Right lobe of liver (tissue), 6 donors: Measurements from ENCODE around the gene PXDN. TPM values are rescaled to one million over a fixed set of nuclear protein-coding genes. Genes with fewer than 3 reads are reported as not detected.

Source experiments
- ATAC-seq, 4 donors: fragments of 200-7000 bp; cut with Tn5 transposase; one replicate each; pipeline ENCODE4 v1.9.1; 2020; ENCODE audit warnings: mild to moderate bottlenecking in 4 of 4, moderate library complexity in 4 of 4
- DNase-seq, 3 donors: peaks; one replicate each; pipeline ENCODE4 v3.0.0-alpha.2; 2020
- H3K27ac ChIP-seq, 3 donors: fragments of 200-600 bp; one replicate each; pipeline ENCODE4 v1.8.0; 2022
- H3K27me3 ChIP-seq, 2 donors: fragments of 200-600 bp; one replicate each; pipeline ENCODE4 v1.8.0; 2022
- H3K36me3 ChIP-seq, 4 donors: fragments of 200-600 bp; sonication (generic) in 1 of 4; one replicate each; pipeline versions ENCODE4 v1.5.1 to v1.8.0; 2017 to 2022; ENCODE audit warnings: control low read depth in 1 of 4
- H3K4me1 ChIP-seq, 4 donors: fragments of 200-600 bp; sonication (generic) in 1 of 4; one replicate each; pipeline versions ENCODE4 v1.5.1 to v1.8.0; 2017 to 2022; ENCODE audit warnings: control low read depth in 1 of 4
- H3K4me3 ChIP-seq, 3 donors: fragments of 200-600 bp; one replicate each; pipeline ENCODE4 v1.8.0; 2022
- H3K9me3 ChIP-seq, 4 donors: fragments of 200-600 bp; sonication (generic) in 1 of 4; one replicate each; pipeline versions ENCODE4 v1.5.1 to v1.8.0; 2017 to 2022; ENCODE audit warnings: control low read depth in 1 of 4
- CTCF ChIP-seq, 4 donors: fragments of 200-600 bp in 3 of 4; fragments of 450-650 bp in 1 of 4; IDR thresholded peaks; one replicate each; pipeline versions ENCODE4 v1.5.1 to v1.8.0; 2016 to 2022; ENCODE audit warnings: antibody characterized with exemption in 4 of 4, mild to moderate bottlenecking in 2 of 4
- POLR2A ChIP-seq: fragments of 450-650 bp; IDR thresholded peaks from one replicate; pipeline ENCODE4 v1.6.1; 2017; ENCODE audit warnings: antibody characterized with exemption, mild to moderate bottlenecking
- WGBS: methylation state at CpG from one replicate; pipeline ENCODE4 v1.1.6; 2018; ENCODE audit warnings: low coverage, low lambda C conversion rate; ENCODE audit not compliant: insufficient coverage; ENCODE audit errors: missing lambda C conversion rate; 5-methylcytosine and 5-hydroxymethylcytosine counted together
- intact Hi-C, 2 donors: fragments of 100-400 bp; cut with DNase I; formaldehyde crosslinking; loops; one replicate each; pipeline versions ENCODE4 v1.11.2 to v1.14.1; 2022
- total RNA-seq, 6 experiments: library from RNA; depleted of rRNA in 2 of 6; stranded (reverse); fragments of >200 nt in 2 of 6; fragmentation: NEBNext Ultra II Directional in 3 of 6; extraction: Animal tissue kit (Norgen Biotek cat#: 25700) in 3 of 6; gene quantifications; one replicate each; pipeline versions ENCODE4 v1.1.0 to v1.2.4, GENCODE V29; 2016 to 2023
- donor health status: DM: no; HTN: yes; CAD: no.
- donor health status: DM: no; HTN: no; CAD: no.
- donor health status: DM: no; HTN: no; CAD: no.
- donor health status: DM: no; HTN: yes; CAD: no.
- donor health status: DM: no; HTN: yes; CAD: no.

Gene PXDN
- total RNA-seq, 6 experiments from 2014 or later: 5.5 to 21.0 (median 11.4) TPM

GRCh38 chr2:1640301-1641135, 103.8 kb downstream of the PXDN start:
- Histone ChIP-seq H3K27ac (no peak overlapping the region), H3K36me3 (no peaks in the 10 kb centered on the region), H3K9me3 (no peaks in the 10 kb centered on the region), H3K4me1 (no peaks in the 10 kb centered on the region), H3K4me3 (no peak overlapping the region), H3K27me3 (no peaks in the 10 kb centered on the region)
- intact Hi-C loops: no loop called here
- TF ChIP-seq CTCF (IDR thresholded peaks at IDR 0.05): no peak
- no peak for TF ChIP-seq POLR2A
- DNase-seq (no peak), ATAC-seq (no peak)
- 84% methylated on average over 3 of the region's 17 CpGs for WGBS

- ATAC-seq (no peak), DNase-seq (no peak)
- WGBS: 40% methylated on average over 2 of the region's 25 CpGs
- TF ChIP-seq CTCF (IDR thresholded peaks at IDR 0.05): no peak
- no peak for TF ChIP-seq POLR2A
- intact Hi-C loops: no loop called here
- Histone ChIP-seq H3K27ac (no peak overlapping the region), H3K36me3 (no peaks in the 10 kb centered on the region), H3K4me3 (no peak overlapping the region), H3K27me3 (no peaks in the 10 kb centered on the region), H3K9me3 (no peaks in the 10 kb centered on the region), H3K4me1 (no peaks in the 10 kb centered on the region)
Observed at GRCh38 chr2:1639086-1639858, 105.0 kb downstream of the PXDN start.

GRCh38 chr2:1638281-1638860, 105.9 kb downstream of the PXDN start:
- 42% methylated on average over 8 of the region's 11 CpGs for WGBS
- DNase-seq: no peak
- H3K27ac ChIP-seq: no peak overlapping the region
- H3K27me3 ChIP-seq: no peaks in the 10 kb centered on the region
- no peak overlapping the region for H3K4me3 ChIP-seq
- H3K9me3 ChIP-seq: no peaks in the 10 kb centered on the region
- H3K36me3 ChIP-seq: no peaks in the 10 kb centered on the region
- H3K4me1 ChIP-seq: no peaks in the 10 kb centered on the region
- ATAC-seq: no peak
- intact Hi-C loops: no loop called here
- TF ChIP-seq CTCF (IDR thresholded peaks at IDR 0.05) (no peak), POLR2A (no peak)

- H3K9me3 ChIP-seq: no peaks in the 10 kb centered on the region
- ATAC-seq: peak in 1 of 4 donors; percentile 12
- no peak for DNase-seq
- no peaks in the 10 kb centered on the region for H3K27me3 ChIP-seq
- TF ChIP-seq POLR2A (no peak), CTCF (IDR thresholded peaks at IDR 0.05) (no peak)
- H3K36me3 ChIP-seq: no peaks in the 10 kb centered on the region
- 43% methylated on average over 4 of the region's 13 CpGs for WGBS
- intact Hi-C loops: no loop called here
- H3K4me1 ChIP-seq: no peaks in the 10 kb centered on the region
- no peak overlapping the region for H3K4me3 ChIP-seq
- no peak overlapping the region for H3K27ac ChIP-seq
Observed at GRCh38 chr2:1636791-1637415, 107.4 kb downstream of the PXDN start.
